NCI-H187 treated with DMSO at 0.1 percent for 48 hours (cell line): Measurements from ENCODE around the gene POP5.
"Not testable (repeated sequence)": the region's sequence is repeated elsewhere in the genome, so short reads cannot be mapped to it uniquely, and the experiment has no call there.

Experiments
- DNase-seq: peaks from one replicate; lab custom pipeline; 2025; lab: John Stamatoyannopoulos, UW

Gene POP5

GRCh38 chr12:120536064-120536791 is 45.0 kb downstream of the POP5 start:
- DNase-seq = no peak

- DNase-seq = peak; percentile 12
These were observed 46.2 kb downstream of the POP5 start for GRCh38 chr12:120534703-120535655.

- DNase-seq = peak; percentile 87
These were observed 46.9 kb downstream of the POP5 start, which contains the start of gene RNF10 for GRCh38 chr12:120534203-120534702. Gene RNF10, plus strand, starts transcription at chr12:120534356. Its CDS starts 456 bp downstream, at chr12:120534812.

GRCh38 chr12:120532701-120533238 is 48.4 kb downstream of the POP5 start:
- DNase-seq = no peak

- DNase-seq = not testable (repeated sequence)
These were observed 50.8 kb downstream of the POP5 start for GRCh38 chr12:120530418-120530761.

- peak; percentile 76 for DNase-seq
These were observed 51.4 kb downstream of the POP5 start for GRCh38 chr12:120529641-120530417.

- peak; percentile 39 for DNase-seq
These were observed 52.2 kb downstream of the POP5 start, which contains the start of gene COQ5 for GRCh38 chr12:120528861-120529525. Gene COQ5, minus strand, starts transcription at chr12:120529158. Its CDS starts 17 bp downstream, at chr12:120529141.
